Renal pelvis (tissue), 4 donors: Measurements from ENCODE around the gene RAB1B. TPM values are rescaled to one million over a fixed set of nuclear protein-coding genes. Genes with fewer than 3 reads are reported as not detected.

ENCODE experiments used
- DNase-seq: peaks from one replicate; pipeline ENCODE4 v3.0.0-alpha.2; 2013
- polyA plus RNA-seq, 3 donors: library from polyadenylated mRNA; unstranded; fragments of 120-200 nt; gene quantifications; one replicate each; pipeline ENCODE4 v1.2.1, GENCODE V29; 2013; ENCODE audit not compliant: insufficient read length in 3 of 3

RAB1B gene
- polyA plus RNA-seq, 3 donors = 129 to 152 (median 142) TPM

- DNase-seq = peak; percentile 98
These were observed 14.3 kb downstream of the RAB1B start for GRCh38 chr11:66282468-66283455.

GRCh38 chr11:66283461-66284105 lies 15.1 kb downstream of the RAB1B start:
- DNase-seq = no peak

GRCh38 chr11:66284526-66285078 lies 16.2 kb downstream of the RAB1B start:
- no peak for DNase-seq

GRCh38 chr11:66285250-66285947 lies 17.0 kb downstream of the RAB1B start:
- no peak for DNase-seq

- no peak for DNase-seq
These were observed 18.3 kb downstream of the RAB1B start for GRCh38 chr11:66286699-66287098.

GRCh38 chr11:66287211-66287888 lies 18.9 kb downstream of the RAB1B start:
- no peak for DNase-seq

- DNase-seq = no peak
These were observed 19.6 kb downstream of the RAB1B start for GRCh38 chr11:66287889-66288670.

GRCh38 chr11:66288671-66289547 lies 20.5 kb downstream of the RAB1B start, which contains the start of gene YIF1A:
YIF1A (minus strand) TSS chr11:66289143; CDS start chr11:66288985, 158 bp downstream.
- peak; percentile 99 for DNase-seq

GRCh38 chr11:66289548-66290329 lies 21.3 kb downstream of the RAB1B start:
- DNase-seq = peak; percentile 87

GRCh38 chr11:66290330-66290621 lies 21.8 kb downstream of the RAB1B start:
- DNase-seq = no peak

- DNase-seq = no peak
These were observed 22.9 kb downstream of the RAB1B start for GRCh38 chr11:66291303-66291705.

- no peak for DNase-seq
These were observed 23.5 kb downstream of the RAB1B start, which contains the start of gene TMEM151A for GRCh38 chr11:66291706-66292542. TMEM151A (plus strand) TSS chr11:66291894; CDS start chr11:66292014, 120 bp downstream.

GRCh38 chr11:66292543-66293332 lies 24.3 kb downstream of the RAB1B start:
- DNase-seq = no peak

GRCh38 chr11:66293352-66293751 lies 24.9 kb downstream of the RAB1B start:
- no peak for DNase-seq

GRCh38 chr11:66293777-66294625 lies 25.6 kb downstream of the RAB1B start:
- DNase-seq = no peak
